Activated gamma-delta T cell (primary cell): Measurements from ENCODE around the gene ECI1.

Experiments used
- DNase-seq: peaks from one replicate; lab custom pipeline; 2025; lab: John Stamatoyannopoulos, UW

The ECI1 gene

DNA sequence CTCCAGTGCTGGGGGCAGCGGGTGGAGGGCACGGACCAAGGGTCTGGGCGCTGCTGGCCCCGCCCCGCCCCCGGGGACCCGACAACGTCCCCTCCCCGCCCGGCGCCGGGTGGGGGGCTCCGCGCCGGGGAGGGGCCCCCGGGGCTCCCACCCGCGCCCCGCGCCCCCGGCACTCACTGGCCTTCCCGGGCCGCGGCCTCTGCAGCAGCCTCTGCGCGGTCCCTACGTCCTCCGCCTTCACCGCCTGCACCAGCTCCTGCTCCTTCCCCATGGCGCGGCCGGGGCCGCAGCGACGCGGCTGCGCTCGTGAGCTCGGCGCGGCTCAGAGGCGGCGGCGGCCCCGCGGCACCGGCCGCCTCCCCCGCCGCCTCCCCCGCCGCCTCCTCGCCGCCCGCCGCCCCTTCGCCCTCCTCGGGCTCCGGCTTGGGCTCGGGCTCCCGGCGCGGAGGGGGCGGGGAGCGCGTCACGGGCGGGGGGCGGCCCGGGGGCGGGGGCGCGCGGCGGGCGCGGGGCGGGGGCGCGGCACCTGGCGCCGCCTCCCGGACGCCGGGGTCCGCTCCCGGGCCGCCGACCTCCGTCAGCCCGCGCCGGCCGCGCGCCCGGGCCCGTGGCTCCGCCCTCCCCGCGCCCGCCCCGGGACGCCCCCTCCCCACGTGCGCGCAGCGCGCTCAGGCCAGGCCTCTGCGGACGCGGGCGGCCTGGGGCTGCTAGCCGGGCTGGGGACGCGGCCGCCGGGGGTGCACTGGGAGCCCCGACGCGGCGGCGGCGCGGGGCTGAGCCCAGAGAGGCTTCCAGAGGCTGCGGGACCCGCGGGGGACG, 55.0 kb downstream of the ECI1 start, which contains the start of gene CASKIN1:
Gene CASKIN1, minus strand, starts transcription at position 444 of the 819 bp plus-strand sequence. Its CDS starts 173 bp downstream, at position 271.
- DNase-seq, result no peak

- DNase-seq, result no peak
Observed at GRCh38 chr16:2195322-2196161, 55.8 kb downstream of the ECI1 start.

GRCh38 chr16:2194852-2195321, 56.5 kb downstream of the ECI1 start:
- no peak for DNase-seq

DNA sequence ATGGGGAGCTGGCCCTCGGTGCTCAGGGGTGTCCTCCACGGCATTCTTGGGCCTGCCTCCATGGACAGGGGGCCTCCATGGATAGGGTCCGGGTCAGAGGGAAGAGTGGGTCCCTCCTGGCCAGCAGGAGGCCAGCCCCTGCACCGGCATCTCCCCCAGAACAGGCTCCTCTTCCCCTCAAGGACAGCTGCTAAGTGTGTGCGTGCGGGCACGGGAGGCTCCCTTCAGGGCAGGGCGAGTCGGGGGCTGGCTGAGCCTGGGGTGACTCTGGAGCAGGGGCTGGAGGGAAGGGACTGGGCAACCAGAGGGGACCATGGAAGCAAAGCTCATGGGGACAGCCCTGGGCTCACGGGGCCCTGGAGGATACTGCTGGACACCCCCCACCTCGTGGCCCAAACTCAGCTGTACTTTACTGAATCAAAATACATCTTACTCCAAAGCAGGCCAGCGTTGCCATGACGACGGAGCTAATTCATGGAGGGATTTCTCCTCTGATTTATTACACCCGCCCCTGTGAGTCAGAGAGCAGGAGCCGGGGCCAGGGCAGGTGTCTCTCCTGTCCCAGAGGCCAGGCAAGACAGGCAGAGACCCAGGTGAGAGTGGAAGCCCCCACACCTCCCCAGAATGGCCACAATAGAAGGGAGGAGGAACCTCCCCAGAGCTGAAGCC, 57.1 kb downstream of the ECI1 start:
- DNase-seq, result no peak

GRCh38 chr16:2191446-2191706, 60.0 kb downstream of the ECI1 start:
- no peak for DNase-seq

DNA sequence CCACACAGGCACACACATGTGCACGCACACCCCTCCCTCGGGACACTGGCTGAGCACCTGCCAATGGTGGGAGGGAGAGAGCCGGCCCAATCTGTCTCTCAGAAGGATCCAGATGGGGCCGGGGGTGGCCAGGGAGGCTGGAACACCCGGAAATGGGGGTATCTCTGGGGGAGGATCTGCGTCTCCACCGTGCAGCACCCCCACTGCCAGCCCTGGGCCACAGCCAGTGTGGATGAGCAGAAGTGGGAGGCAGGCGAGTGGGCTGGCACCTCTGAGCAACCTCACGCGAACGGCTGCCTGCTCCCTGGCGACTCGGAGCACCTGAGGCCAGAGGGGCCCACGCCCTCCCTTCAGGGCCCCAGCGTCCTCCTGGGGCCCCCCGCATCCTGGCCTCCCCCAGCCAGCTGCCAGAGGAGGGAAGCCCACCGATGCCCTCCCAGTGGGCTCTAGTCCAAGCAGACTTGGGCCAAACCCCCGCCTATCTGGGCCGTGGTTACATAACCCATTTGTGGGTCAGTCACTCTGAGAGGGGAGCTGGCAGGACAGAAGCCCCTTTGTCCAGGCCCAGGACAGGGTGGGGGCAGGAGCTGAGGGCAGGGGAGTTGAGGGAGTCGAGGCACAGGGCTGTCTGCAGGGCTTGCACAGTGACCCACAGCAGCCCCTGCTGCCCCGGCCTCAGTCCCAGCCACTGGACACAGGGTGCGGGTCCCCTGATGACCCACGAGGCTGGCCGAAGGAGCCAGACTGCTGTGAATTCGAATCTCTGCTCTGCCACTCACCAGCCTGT, 60.5 kb downstream of the ECI1 start:
- DNase-seq, result no peak

DNA sequence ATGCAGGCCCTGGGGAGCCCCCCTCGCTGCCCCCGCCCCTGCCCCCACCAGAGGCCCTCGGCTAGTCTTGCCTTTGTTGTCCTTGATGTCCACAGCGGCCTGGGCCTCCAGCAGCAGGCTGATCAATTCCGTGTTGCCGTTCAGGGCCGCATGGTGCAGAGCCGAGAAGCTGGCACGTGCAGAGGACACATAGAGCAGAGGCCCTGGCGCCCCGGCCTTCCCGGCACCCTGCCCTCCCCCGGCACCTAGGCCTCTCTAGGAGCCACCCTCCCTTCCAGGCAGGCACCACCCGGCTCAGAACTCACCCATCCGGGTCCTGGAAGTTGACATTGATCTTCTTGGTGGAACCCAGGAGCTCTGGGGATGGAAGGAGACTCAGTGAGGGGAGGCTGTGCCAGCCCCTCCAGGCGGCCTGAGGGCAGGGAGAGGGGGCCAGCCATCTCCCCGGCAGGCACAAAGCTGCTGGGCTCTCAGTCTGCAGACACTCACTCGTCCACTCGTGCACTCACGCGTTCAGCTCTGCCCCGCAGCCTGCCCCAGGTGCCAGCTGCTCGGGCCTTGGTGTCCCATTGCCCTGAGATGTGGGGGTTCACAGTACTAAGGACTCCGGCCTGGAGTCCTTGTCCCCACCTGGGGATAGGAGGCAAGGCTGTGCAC, 61.3 kb downstream of the ECI1 start:
- no peak for DNase-seq
